Thyroid gland (tissue), 4 donors: Measurements from ENCODE around the gene CFAP107.

Experiments
- POLR2A ChIP-seq, 2 donors: fragments of 450-650 bp; IDR thresholded peaks; one replicate each; pipeline ENCODE4 v1.6.1; 2017; ENCODE audit warnings: antibody characterized with exemption in 2 of 2, mild to moderate bottlenecking in 2 of 2, moderate library complexity in 1 of 2
- TF ChIP-seq, protein P1 (sequence below), 6 experiments: fragments of 200-600 bp in 3 of 6; fragments of 450-650 bp in 3 of 6; sonication (generic) in 3 of 6; IDR thresholded peaks; one replicate each; pipeline ENCODE4 v1.5.1; 2016 to 2019; ENCODE audit warnings: antibody characterized with exemption in 6 of 6, mild to moderate bottlenecking in 2 of 6, inconsistent platforms in 1 of 6, moderate library complexity in 1 of 6

DNA sequence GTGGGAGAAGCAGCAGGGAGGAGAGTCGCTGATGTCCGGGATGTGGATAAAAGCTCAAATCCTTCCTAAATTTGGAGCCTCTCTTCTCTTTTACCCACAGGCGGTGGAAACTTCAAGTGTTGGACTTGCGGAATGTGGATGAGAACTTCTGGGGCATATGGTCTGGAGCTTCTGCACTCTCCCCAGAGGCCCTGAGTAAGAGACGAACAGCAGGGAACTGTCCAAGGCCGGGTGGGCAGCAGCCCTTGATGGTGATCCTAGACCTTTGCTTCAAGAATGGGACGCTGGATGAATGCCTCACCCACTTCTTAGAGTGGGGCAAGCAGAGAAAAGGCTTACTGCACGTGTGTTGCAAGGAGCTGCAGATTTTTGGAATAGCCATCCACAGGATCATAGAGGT is 29.4 kb downstream of the CFAP107 start:
- no peak for TF ChIP-seq POLR2A (IDR thresholded peaks at IDR 0.05)
- TF ChIP-seq, protein P1, sequence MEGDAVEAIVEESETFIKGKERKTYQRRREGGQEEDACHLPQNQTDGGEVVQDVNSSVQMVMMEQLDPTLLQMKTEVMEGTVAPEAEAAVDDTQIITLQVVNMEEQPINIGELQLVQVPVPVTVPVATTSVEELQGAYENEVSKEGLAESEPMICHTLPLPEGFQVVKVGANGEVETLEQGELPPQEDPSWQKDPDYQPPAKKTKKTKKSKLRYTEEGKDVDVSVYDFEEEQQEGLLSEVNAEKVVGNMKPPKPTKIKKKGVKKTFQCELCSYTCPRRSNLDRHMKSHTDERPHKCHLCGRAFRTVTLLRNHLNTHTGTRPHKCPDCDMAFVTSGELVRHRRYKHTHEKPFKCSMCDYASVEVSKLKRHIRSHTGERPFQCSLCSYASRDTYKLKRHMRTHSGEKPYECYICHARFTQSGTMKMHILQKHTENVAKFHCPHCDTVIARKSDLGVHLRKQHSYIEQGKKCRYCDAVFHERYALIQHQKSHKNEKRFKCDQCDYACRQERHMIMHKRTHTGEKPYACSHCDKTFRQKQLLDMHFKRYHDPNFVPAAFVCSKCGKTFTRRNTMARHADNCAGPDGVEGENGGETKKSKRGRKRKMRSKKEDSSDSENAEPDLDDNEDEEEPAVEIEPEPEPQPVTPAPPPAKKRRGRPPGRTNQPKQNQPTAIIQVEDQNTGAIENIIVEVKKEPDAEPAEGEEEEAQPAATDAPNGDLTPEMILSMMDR (IDR thresholded peaks at IDR 0.05): no peak
